Liver (tissue), 9 donors: ENCODE results near the gene TSPAN32. TPM values are rescaled to one million over a fixed set of nuclear protein-coding genes. Genes with fewer than 3 reads are reported as not detected.

Experiments
- DNase-seq: peaks from one replicate; pipeline ENCODE4 v3.0.0-alpha.2; 2017; ENCODE audit warnings: low spot score
- H3K27ac ChIP-seq, 2 donors: one replicate each; pipeline ENCODE4 v1.7.0; 2013; ENCODE audit warnings: inconsistent platforms in 2 of 2, low read length in 2 of 2, control low read depth in 1 of 2, low read depth in 1 of 2, mild to moderate bottlenecking in 1 of 2
- H3K27me3 ChIP-seq, 4 donors: one replicate each; pipeline versions ENCODE4 v1.6.1 to v1.7.0; 2013; ENCODE audit warnings: low read length in 3 of 4, inconsistent platforms in 1 of 4, mild to moderate bottlenecking in 1 of 4, moderate library complexity in 1 of 4; ENCODE audit not compliant: control insufficient read depth in 4 of 4, insufficient read depth in 4 of 4
- H3K36me3 ChIP-seq, 4 donors: one replicate each; pipeline versions ENCODE4 v1.6.1 to v1.7.0; 2013; ENCODE audit warnings: low read length in 3 of 4, mild to moderate bottlenecking in 3 of 4, low read depth in 1 of 4, moderate library complexity in 1 of 4; ENCODE audit not compliant: control insufficient read depth in 4 of 4, insufficient read depth in 3 of 4
- H3K4me1 ChIP-seq, 4 donors: one replicate each; pipeline versions ENCODE4 v1.6.1 to v1.7.0; 2013; ENCODE audit warnings: low read length in 3 of 4, mild to moderate bottlenecking in 3 of 4, moderate library complexity in 1 of 4; ENCODE audit not compliant: control insufficient read depth in 4 of 4, insufficient read depth in 4 of 4
- H3K4me3 ChIP-seq, 3 donors: one replicate each; pipeline versions ENCODE4 v1.6.1 to v1.7.0; 2013; ENCODE audit warnings: low read length in 3 of 3, control low read depth in 1 of 3, low read depth in 1 of 3, mild to moderate bottlenecking in 1 of 3
- H3K9ac ChIP-seq, 2 donors: one replicate each; pipeline ENCODE4 v1.7.0; 2013; ENCODE audit warnings: low read length in 2 of 2, mild to moderate bottlenecking in 2 of 2, moderate library complexity in 2 of 2, control low read depth in 1 of 2, low read depth in 1 of 2
- H3K9me3 ChIP-seq, 4 donors: one replicate each; pipeline versions ENCODE4 v1.6.1 to v1.7.0; 2013; ENCODE audit warnings: low read length in 3 of 4; ENCODE audit not compliant: control insufficient read depth in 4 of 4
- ATF3 ChIP-seq: IDR thresholded peaks from 2 replicates; pipeline ENCODE4 v1.6.1; 2016; ENCODE audit warnings: antibody characterized with exemption
- CTCF ChIP-seq: fragments of 150-350 bp; IDR thresholded peaks from 2 replicates; pipeline ENCODE4 v1.5.1; 2017; ENCODE audit warnings: improper control_type of control experiment, low read depth, low read length; ENCODE audit not compliant: missing input control
- FOXA1 ChIP-seq: IDR thresholded peaks from 2 replicates; pipeline ENCODE4 v1.6.1; 2016; ENCODE audit warnings: antibody characterized with exemption
- HNF4A ChIP-seq, 2 donors: conservative IDR thresholded peaks; 2 replicates each; pipeline ENCODE4 v1.6.1; 2016; ENCODE audit warnings: antibody characterized with exemption in 2 of 2, mild to moderate bottlenecking in 2 of 2
- HNF4G ChIP-seq: IDR thresholded peaks from 2 replicates; pipeline ENCODE4 v1.6.1; 2016; ENCODE audit warnings: antibody characterized with exemption
- RAD21 ChIP-seq, 2 donors: IDR thresholded peaks; 2 replicates each; pipeline ENCODE4 v1.6.1; 2016; ENCODE audit warnings: antibody characterized with exemption in 2 of 2, mild to moderate bottlenecking in 2 of 2
- TAF1 ChIP-seq: conservative IDR thresholded peaks from 2 replicates; pipeline ENCODE4 v1.6.1; 2016; ENCODE audit warnings: antibody characterized with exemption, mild to moderate bottlenecking
- WGBS: extraction: QIAGEN DNeasy Blood & Tissue Kit; methylation state at CpG from one replicate; pipeline ENCODE4 v1.1.7; 2013; 5-methylcytosine and 5-hydroxymethylcytosine counted together
- polyA plus RNA-seq, 2 donors: library from polyadenylated mRNA; stranded (reverse) in 1 of 2; unstranded in 1 of 2; fragments of 200-250 nt in 1 of 2; fragments of >200 nt in 1 of 2; fragmentation: Nextera tagmentation in 1 of 2; extraction: Ambion mirVana in 1 of 2; gene quantifications; one replicate each; pipeline versions ENCODE4 v1.2.1 to v1.2.3, GENCODE V29; 2013 to 2015
- total RNA-seq, 2 donors: library from RNA; depleted of rRNA; stranded (reverse); fragments of >200 nt; gene quantifications; one replicate each; pipeline ENCODE4 v1.2.3, GENCODE V29; 2014
- TF ChIP-seq, protein P1 (sequence below): IDR thresholded peaks from 2 replicates; pipeline ENCODE4 v1.6.1; 2016; ENCODE audit warnings: antibody characterized with exemption
- donor health status: healthy.
- donor health status: healthy.
- donor health status: healthy.
- donor health status: healthy.
- donor health status: healthy.

TSPAN32 gene
- total and polyA plus RNA-seq, 4 donors = 0.25 to 71.4 (median 0.45) TPM

GRCh38 chr11:2311353-2312133 is 9.7 kb downstream of the TSPAN32 start:
- DNase-seq = peak; percentile 38
- 91% methylated on average over 21 of the region's 21 CpGs for WGBS
- H3K27me3 ChIP-seq = no peaks in the 10 kb centered on the region
- no peak for TF ChIP-seq CTCF
- no peak for TF ChIP-seq FOXA1
- H3K9me3 ChIP-seq = no peaks in the 10 kb centered on the region
- peaks cover 3 to 18% (median 8%) of the 10 kb centered on the region in 4 donors for H3K4me1 ChIP-seq
- no peaks in the 10 kb centered on the region for H3K36me3 ChIP-seq
- H3K4me3 ChIP-seq = no peak overlapping the region
- no peak overlapping the region for H3K27ac ChIP-seq
- no peak overlapping the region for H3K9ac ChIP-seq

DNA sequence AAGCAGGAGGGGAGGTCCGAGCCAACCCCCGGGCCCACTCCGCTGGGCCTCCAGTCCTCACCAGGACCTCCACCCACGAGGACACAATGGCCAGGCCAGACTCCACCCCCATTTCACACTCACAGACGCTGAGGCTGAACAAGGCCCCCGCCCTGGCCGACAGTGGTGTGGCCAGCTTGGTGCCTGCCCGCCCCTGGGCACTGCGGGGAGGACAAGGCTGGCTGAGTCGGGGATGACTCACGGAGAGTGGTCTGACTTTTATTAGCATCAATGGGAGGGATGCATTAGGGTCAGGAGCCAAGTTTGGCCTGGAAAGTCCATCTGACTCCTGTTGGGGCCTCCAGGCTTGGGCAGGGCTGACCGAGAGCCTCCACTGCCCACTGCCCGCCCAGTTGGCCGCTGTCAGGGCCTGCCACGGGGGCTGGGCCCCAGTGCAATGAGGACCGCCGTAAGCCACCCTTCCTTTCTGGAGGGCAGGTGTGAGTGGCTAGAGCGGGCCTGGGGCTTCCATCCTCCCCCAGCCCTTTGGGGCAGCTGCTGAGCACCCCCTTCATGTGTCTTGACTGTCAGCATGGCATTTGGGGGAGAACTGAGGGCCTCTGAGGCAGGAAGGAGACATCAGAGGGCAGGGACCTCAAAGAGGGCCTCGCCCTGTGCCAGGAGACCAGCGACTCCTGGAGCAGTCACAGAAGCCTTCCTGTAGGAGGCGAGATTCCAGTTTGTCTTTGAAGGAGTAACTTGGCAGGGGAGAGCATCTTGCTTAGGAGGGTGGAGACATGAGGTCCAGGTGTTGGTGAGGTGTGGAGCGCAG is 10.6 kb downstream of the TSPAN32 start:
- Histone ChIP-seq H3K36me3 (no peaks in the 10 kb centered on the region), H3K9me3 (no peaks in the 10 kb centered on the region), H3K27me3 (no peaks in the 10 kb centered on the region), H3K4me3 (no peak overlapping the region), H3K9ac (no peak overlapping the region), H3K27ac (no peak overlapping the region), H3K4me1 (peaks cover 3 to 15% (median 6%) of the 10 kb centered on the region in 4 donors)
- WGBS = 93% methylated on average over 22 of the region's 22 CpGs
- TF ChIP-seq HNF4A (conservative IDR thresholded peaks at IDR 0.05) (no peak), TAF1 (no peak), ATF3 (no peak), CTCF (no peak), FOXA1 (no peak), HNF4G (no peak), RAD21 (IDR thresholded peaks at IDR 0.05) (no peak)
- TF ChIP-seq, protein P1, sequence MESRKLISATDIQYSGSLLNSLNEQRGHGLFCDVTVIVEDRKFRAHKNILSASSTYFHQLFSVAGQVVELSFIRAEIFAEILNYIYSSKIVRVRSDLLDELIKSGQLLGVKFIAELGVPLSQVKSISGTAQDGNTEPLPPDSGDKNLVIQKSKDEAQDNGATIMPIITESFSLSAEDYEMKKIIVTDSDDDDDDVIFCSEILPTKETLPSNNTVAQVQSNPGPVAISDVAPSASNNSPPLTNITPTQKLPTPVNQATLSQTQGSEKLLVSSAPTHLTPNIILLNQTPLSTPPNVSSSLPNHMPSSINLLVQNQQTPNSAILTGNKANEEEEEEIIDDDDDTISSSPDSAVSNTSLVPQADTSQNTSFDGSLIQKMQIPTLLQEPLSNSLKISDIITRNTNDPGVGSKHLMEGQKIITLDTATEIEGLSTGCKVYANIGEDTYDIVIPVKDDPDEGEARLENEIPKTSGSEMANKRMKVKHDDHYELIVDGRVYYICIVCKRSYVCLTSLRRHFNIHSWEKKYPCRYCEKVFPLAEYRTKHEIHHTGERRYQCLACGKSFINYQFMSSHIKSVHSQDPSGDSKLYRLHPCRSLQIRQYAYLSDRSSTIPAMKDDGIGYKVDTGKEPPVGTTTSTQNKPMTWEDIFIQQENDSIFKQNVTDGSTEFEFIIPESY = no peak
- peak; percentile 42 for DNase-seq
